HepG2 (cell line): Measurements from ENCODE around the gene EMC1. TPM values are rescaled to one million over a fixed set of nuclear protein-coding genes. Genes with fewer than 3 reads are reported as not detected.

Experiments
- ADNP ChIP-seq: sonication (generic); formaldehyde crosslinking; IDR thresholded peaks from 2 replicates; pipeline ENCODE4 v1.4.0; 2020; ENCODE audit warnings: missing genetic modification reagents
- CREM ChIP-seq, 2 experiments: sonication (generic) in 1 of 2; formaldehyde crosslinking in 1 of 2; IDR thresholded peaks; 2 replicates each; pipeline versions ENCODE4 v1.4.0 to v1.6.1; 2016 to 2020; ENCODE audit warnings: antibody characterized with exemption in 1 of 2, mild to moderate bottlenecking in 1 of 2, missing genetic modification reagents in 1 of 2
- HNRNPLL ChIP-seq: fragments of 200-400 bp; formaldehyde crosslinking; IDR thresholded peaks from 2 replicates; pipeline ENCODE4 v1.6.1; 2017; ENCODE audit warnings: mild to moderate bottlenecking, low read depth, low read length; ENCODE audit not compliant: poor library complexity, severe bottlenecking
- HOXA9 ChIP-seq: sonication (generic); formaldehyde crosslinking; IDR thresholded peaks from 2 replicates; pipeline ENCODE4 v1.8.1; 2022; ENCODE audit warnings: missing genetic modification reagents, mild to moderate bottlenecking, moderate library complexity, borderline replicate concordance
- KDM5A ChIP-seq: fragments of 200-600 bp; sonication (generic); IDR thresholded peaks from 2 replicates; pipeline ENCODE4 v1.7.0; 2018; ENCODE audit warnings: antibody characterized with exemption, mild to moderate bottlenecking, low read length, borderline replicate concordance
- MAFG ChIP-seq: sonication (generic); formaldehyde crosslinking; IDR thresholded peaks from 2 replicates; pipeline ENCODE4 v1.5.1; 2020; ENCODE audit warnings: mild to moderate bottlenecking, missing genetic modification reagents
- NBN ChIP-seq: fragments of 450-650 bp; conservative IDR thresholded peaks from 2 replicates; pipeline ENCODE4 v1.6.1; 2017
- NCOR1 ChIP-seq: fragments of 200-600 bp; sonication (generic); IDR thresholded peaks from 2 replicates; pipeline ENCODE4 v1.7.0; 2017; ENCODE audit warnings: antibody characterized with exemption, low read length, borderline replicate concordance
- TBX3 ChIP-seq: fragments of 450-650 bp; IDR thresholded peaks from 2 replicates; pipeline ENCODE4 v1.6.1; 2017; ENCODE audit warnings: antibody characterized with exemption, mild to moderate bottlenecking, inconsistent platforms, borderline replicate concordance
- TEAD3 ChIP-seq: optimal IDR thresholded peaks from 2 replicates; pipeline ENCODE3; 2016; ENCODE audit warnings: borderline replicate concordance
- ZIK1 ChIP-seq: sonication (generic); formaldehyde crosslinking; IDR thresholded peaks from 2 replicates; pipeline ENCODE4 v1.5.0; 2020; ENCODE audit warnings: mild to moderate bottlenecking, low read depth, missing genetic modification reagents, borderline replicate concordance
- ZNF205 ChIP-seq: IDR thresholded peaks from 2 replicates; pipeline ENCODE4 v1.6.1; 2018; ENCODE audit warnings: missing biosample characterization, missing genetic modification reagents
- ZNF230 ChIP-seq: sonication (generic); formaldehyde crosslinking; IDR thresholded peaks from 2 replicates; pipeline ENCODE4 v1.4.0; 2020; ENCODE audit warnings: mild to moderate bottlenecking, missing genetic modification reagents
- ZNF331 ChIP-seq: sonication (generic); formaldehyde crosslinking; IDR thresholded peaks from 2 replicates; pipeline ENCODE4 v1.4.0; 2020; ENCODE audit warnings: missing genetic modification reagents
- ZNF337 ChIP-seq: sonication (generic); formaldehyde crosslinking; IDR thresholded peaks from 2 replicates; pipeline ENCODE4 v1.5.1; 2020; ENCODE audit warnings: missing genetic modification reagents, low read depth, mild to moderate bottlenecking, borderline replicate concordance
- ZNF672 ChIP-seq: sonication (generic); formaldehyde crosslinking; IDR thresholded peaks from 2 replicates; pipeline ENCODE4 v1.8.1; 2022; ENCODE audit warnings: missing genetic modification reagents
- ZNF747 ChIP-seq: sonication (generic); formaldehyde crosslinking; IDR thresholded peaks from 2 replicates; pipeline ENCODE4 v1.8.1; 2023; ENCODE audit warnings: missing genetic modification reagents, mild to moderate bottlenecking, borderline replicate concordance
- polyA plus RNA-seq, 8 experiments: library from polyadenylated mRNA; depleted of rRNA in 3 of 8; stranded (reverse) in 7 of 8; unstranded in 1 of 8; fragments of >200 nt; fragmentation: Illumina TruSeq in 4 of 8; extraction: Trizol in 4 of 8; gene quantifications; 2 replicates each; pipeline versions ENCODE4 v1.2.1 to v1.2.3, GENCODE V29; 2011 to 2016; ENCODE audit warnings: low read depth in 4 of 8, missing spikeins in 1 of 8, mixed read lengths in 1 of 8; ENCODE audit not compliant: insufficient read depth in 1 of 8
- total RNA-seq, 5 experiments: library from RNA; depleted of rRNA; stranded (reverse); fragments of >200 nt; fragmentation: Illumina TruSeq; extraction: Trizol; gene quantifications; 2 replicates each; pipeline ENCODE4 v1.2.3, GENCODE V29; 2016; ENCODE audit warnings: low read depth in 1 of 5
- TF ChIP-seq, protein P1 (sequence below): sonication (generic); formaldehyde crosslinking; IDR thresholded peaks from 2 replicates; pipeline ENCODE4 v1.9.0; 2022; ENCODE audit warnings: missing genetic modification reagents, mild to moderate bottlenecking, borderline replicate concordance
- TF ChIP-seq, protein P2 (sequence below): sonication (generic); formaldehyde crosslinking; IDR thresholded peaks from 2 replicates; pipeline ENCODE4 v1.8.1; 2023; ENCODE audit warnings: mild to moderate bottlenecking, inconsistent platforms, moderate library complexity, missing genetic modification reagents, borderline replicate concordance
- TF ChIP-seq, protein P3 (sequence below): IDR thresholded peaks from 2 replicates; pipeline ENCODE4 v1.6.1; 2012; ENCODE audit warnings: inconsistent platforms
- TF ChIP-seq, protein P4 (sequence below): sonication (generic); formaldehyde crosslinking; IDR thresholded peaks from 2 replicates; pipeline ENCODE4 v1.8.0; 2022; ENCODE audit warnings: missing genetic modification reagents, low read depth, mild to moderate bottlenecking, borderline replicate concordance
- TF ChIP-seq, protein P5 (sequence below): IDR thresholded peaks from 2 replicates; pipeline ENCODE4 v1.6.1; 2016; ENCODE audit warnings: mild to moderate bottlenecking, missing biosample characterization, missing genetic modification reagents

Gene EMC1
- total and polyA plus RNA-seq, 2 of the 13 experiments (the other 11 are each of a cell fraction or from before 2014, with no cell fraction given), result 38.0 to 61.3 TPM

DNA sequence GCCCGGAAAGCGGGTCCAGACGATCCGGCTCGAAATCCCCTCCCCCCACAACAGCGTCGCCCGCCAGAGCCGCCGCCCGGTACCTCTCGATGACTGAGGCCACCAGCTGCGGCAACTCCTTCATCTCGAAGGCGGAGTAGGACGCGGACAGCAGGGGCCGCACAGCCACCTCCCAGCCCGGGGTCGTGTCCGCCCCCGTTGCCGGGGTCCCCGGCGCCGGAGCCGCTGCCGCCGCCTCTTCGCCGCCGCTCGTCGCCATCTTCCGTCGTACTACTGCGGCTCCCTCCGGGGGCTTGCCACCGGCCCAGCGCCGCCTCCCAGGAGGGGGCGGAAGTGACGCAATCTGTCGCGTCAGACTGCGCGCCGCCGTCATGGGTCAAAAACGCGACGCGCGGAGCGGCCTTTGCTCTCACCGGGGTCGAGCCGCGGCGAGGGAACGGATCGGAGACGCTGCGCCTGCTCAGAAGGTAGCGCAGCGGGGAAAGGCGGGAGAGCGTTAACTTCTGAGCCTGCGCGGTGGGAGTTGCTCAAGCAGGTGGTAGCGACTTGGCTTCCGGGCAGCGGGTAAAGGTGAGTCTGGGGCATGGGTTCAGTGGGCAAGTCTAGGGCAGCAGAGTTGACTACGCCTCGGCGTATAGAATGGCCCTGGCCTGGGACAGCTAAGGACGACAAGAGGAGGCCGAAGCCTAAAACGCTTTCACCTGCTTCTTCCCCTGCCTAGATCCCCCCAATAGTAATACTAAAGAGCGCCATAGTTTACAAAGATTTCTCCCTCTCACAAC, 41.1 kb downstream of the EMC1 start, which contains the start of gene UBR4 (continued):
- TF ChIP-seq, protein P1, sequence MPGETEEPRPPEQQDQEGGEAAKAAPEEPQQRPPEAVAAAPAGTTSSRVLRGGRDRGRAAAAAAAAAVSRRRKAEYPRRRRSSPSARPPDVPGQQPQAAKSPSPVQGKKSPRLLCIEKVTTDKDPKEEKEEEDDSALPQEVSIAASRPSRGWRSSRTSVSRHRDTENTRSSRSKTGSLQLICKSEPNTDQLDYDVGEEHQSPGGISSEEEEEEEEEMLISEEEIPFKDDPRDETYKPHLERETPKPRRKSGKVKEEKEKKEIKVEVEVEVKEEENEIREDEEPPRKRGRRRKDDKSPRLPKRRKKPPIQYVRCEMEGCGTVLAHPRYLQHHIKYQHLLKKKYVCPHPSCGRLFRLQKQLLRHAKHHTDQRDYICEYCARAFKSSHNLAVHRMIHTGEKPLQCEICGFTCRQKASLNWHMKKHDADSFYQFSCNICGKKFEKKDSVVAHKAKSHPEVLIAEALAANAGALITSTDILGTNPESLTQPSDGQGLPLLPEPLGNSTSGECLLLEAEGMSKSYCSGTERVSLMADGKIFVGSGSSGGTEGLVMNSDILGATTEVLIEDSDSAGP, result peak; percentile 96
- TF ChIP-seq NBN (no peak), HNRNPLL (peak; percentile 97), ZNF672 (CRISPR knock-in tag) (no peak), NCOR1 (peak; percentile 61; the same call in 1 of the 2 replicates), CREM (IDR thresholded peaks at IDR 0.05) (peak; percentile 98), CREM (CRISPR knock-in tag; IDR thresholded peaks at IDR 0.05) (peak; percentile 96), ZNF747 (peak; percentile 88), ZIK1 (peak; percentile 86), TBX3 (no peak), ADNP (CRISPR knock-in tag) (no peak), ZNF205 (CRISPR knock-in tag) (peak; percentile 95), ZNF230 (CRISPR knock-in tag) (peak; percentile 68; the same call in 1 of the 2 replicates), ZNF331 (peak; percentile 89), HOXA9 (CRISPR knock-in tag) (no peak), KDM5A (peak; percentile 78), ZNF337 (CRISPR knock-in tag) (0 out of 2 replicates have a peak, but pooled peaks have one; percentile 82), TEAD3 (peak; percentile 86), MAFG (CRISPR knock-in tag) (no peak)
- TF ChIP-seq, protein P2, sequence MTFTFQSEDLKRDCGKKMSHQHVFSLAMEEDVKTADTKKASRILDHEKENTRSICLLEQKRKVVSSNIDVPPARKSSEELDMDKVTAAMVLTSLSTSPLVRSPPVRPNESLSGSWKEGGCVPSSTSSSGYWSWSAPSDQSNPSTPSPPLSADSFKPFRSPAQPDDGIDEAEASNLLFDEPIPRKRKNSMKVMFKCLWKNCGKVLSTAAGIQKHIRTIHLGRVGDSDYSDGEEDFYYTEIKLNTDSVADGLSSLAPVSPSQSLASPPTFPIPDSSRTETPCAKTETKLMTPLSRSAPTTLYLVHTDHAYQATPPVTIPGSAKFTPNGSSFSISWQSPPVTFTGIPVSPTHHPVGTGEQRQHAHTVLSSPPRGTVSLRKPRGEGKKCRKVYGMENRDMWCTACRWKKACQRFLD (CRISPR knock-in tag), result peak; percentile 93; the same call in 1 of the 2 replicates
- TF ChIP-seq, protein P3, sequence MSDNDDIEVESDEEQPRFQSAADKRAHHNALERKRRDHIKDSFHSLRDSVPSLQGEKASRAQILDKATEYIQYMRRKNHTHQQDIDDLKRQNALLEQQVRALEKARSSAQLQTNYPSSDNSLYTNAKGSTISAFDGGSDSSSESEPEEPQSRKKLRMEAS, result peak; percentile 98
- TF ChIP-seq, protein P4, sequence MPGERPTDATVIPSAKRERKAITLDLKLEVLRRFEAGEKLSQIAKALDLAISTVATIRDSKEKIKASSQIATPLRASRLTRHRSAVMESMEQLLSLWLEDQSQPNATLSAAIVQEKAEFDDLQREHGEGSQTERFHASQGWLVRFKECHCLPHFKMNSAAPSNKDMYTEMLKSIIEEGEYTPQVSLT (CRISPR knock-in tag), result no peak
- TF ChIP-seq, protein P5, sequence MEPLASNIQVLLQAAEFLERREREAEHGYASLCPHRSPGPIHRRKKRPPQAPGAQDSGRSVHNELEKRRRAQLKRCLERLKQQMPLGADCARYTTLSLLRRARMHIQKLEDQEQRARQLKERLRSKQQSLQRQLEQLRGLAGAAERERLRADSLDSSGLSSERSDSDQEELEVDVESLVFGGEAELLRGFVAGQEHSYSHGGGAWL (CRISPR knock-in tag), result peak; percentile 81; the same call in 1 of the 2 replicates
